Ectodermal cell (in vitro differentiated cells): ENCODE results near the gene DEFB125. TPM values are rescaled to one million over a fixed set of nuclear protein-coding genes. Genes with fewer than 3 reads are reported as not detected.

ENCODE experiments used
- H3K27ac ChIP-seq: 2 replicates; pipeline ENCODE4 v1.7.0; 2013; ENCODE audit warnings: mild to moderate bottlenecking, low read depth, low read length; ENCODE audit not compliant: insufficient read depth, poor library complexity, severe bottlenecking
- H3K27me3 ChIP-seq: 2 replicates; pipeline ENCODE4 v1.7.0; 2013; ENCODE audit warnings: mild to moderate bottlenecking, low read length; ENCODE audit not compliant: insufficient read depth, control insufficient read depth, poor library complexity, severe bottlenecking
- H3K36me3 ChIP-seq: one replicate; pipeline ENCODE4 v1.7.0; 2013; ENCODE audit warnings: low read length; ENCODE audit not compliant: control insufficient read depth, insufficient read depth
- H3K4me1 ChIP-seq: one replicate; pipeline ENCODE4 v1.7.0; 2013; ENCODE audit warnings: low read length; ENCODE audit not compliant: control insufficient read depth, insufficient read depth
- H3K4me3 ChIP-seq: 2 replicates; pipeline ENCODE4 v1.7.0; 2013; ENCODE audit warnings: low read depth, low read length, control low read depth; ENCODE audit not compliant: insufficient read depth
- H3K9me3 ChIP-seq: 2 replicates; pipeline ENCODE4 v1.7.0; 2013; ENCODE audit warnings: mild to moderate bottlenecking, low read length, moderate library complexity; ENCODE audit not compliant: control insufficient read depth
- WGBS, 2 experiments: methylation state at CpG; one replicate each; pipeline ENCODE4 v1.1.7; 2013; ENCODE audit warnings: missing lambda C conversion rate in 2 of 2; 5-methylcytosine and 5-hydroxymethylcytosine counted together
- polyA plus RNA-seq, 4 experiments: library from polyadenylated mRNA; stranded (reverse); fragments of 50-300 nt; gene quantifications; one replicate each; pipeline ENCODE4 v1.2.3, GENCODE V29; 2013

DEFB125 gene, protein sequence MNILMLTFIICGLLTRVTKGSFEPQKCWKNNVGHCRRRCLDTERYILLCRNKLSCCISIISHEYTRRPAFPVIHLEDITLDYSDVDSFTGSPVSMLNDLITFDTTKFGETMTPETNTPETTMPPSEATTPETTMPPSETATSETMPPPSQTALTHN
- polyA plus RNA-seq (2013, experiment 1 of 4), result not detected
- not detected for polyA plus RNA-seq (2013, experiment 2 of 4)
- polyA plus RNA-seq (2013, experiment 3 of 4), result not detected
- polyA plus RNA-seq (2013, experiment 4 of 4), result not detected

GRCh38 chr20:87401-87800 lies at the start of gene DEFB125:
DEFB125 (plus strand) TSS chr20:87672; CDS start chr20:87710, 38 bp downstream.
- Histone ChIP-seq H3K4me1 (no peaks in the 10 kb centered on the region), H3K36me3 (no peaks in the 10 kb centered on the region), H3K27ac (no peak within 1 kb of the TSS), H3K4me3 (no peak within 1 kb of the TSS), H3K9me3 (peaks cover 2% of the 10 kb centered on the region), H3K27me3 (no peaks in the 10 kb centered on the region)
- WGBS, 2 experiments, result 80 to 81% methylated on average over 3 of the region's 3 CpGs

- Histone ChIP-seq H3K36me3 (no peaks in the 10 kb centered on the region), H3K4me3 (no peak overlapping the region)
Observed at GRCh38 chr20:60035-60918, 27.2 kb upstream of the DEFB125 start.

DNA sequence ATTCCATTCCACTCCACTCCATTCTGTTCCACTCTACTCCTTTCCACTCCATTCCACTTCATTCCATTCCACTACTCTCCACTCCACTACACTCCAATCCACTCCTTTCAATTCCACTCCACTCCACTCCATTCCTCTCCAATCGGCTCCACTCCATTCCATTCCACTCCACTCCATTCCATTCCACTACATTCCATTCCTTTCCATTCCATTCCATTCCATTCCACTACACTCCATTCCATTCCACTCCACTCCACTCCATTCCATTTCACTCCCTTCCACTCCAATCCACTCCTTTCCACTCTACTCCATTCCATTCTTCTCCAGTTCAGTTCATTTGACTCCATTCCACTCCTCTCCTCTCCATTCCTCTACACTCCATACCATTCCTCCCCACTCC lies 26.2 kb upstream of the DEFB125 start:
- no peaks in the 10 kb centered on the region for H3K36me3 ChIP-seq
- H3K9me3 ChIP-seq, result no peaks in the 10 kb centered on the region
- WGBS, 2 experiments, result 87 to 89% methylated on average over 1 of the region's 1 CpG
- no peaks in the 10 kb centered on the region for H3K4me1 ChIP-seq
- H3K27me3 ChIP-seq, result no peaks in the 10 kb centered on the region
- H3K4me3 ChIP-seq, result no peak overlapping the region
- H3K27ac ChIP-seq, result no peak overlapping the region

More at GRCh38 chr20:60035-60918, 27.2 kb upstream of the DEFB125 start:
- H3K27me3 ChIP-seq, result no peaks in the 10 kb centered on the region
- WGBS, 2 experiments, result 65 to 71% methylated on average over 6 of the region's 6 CpGs
- no peaks in the 10 kb centered on the region for H3K9me3 ChIP-seq
- H3K4me1 ChIP-seq, result no peaks in the 10 kb centered on the region
- H3K27ac ChIP-seq, result no peak overlapping the region

DNA sequence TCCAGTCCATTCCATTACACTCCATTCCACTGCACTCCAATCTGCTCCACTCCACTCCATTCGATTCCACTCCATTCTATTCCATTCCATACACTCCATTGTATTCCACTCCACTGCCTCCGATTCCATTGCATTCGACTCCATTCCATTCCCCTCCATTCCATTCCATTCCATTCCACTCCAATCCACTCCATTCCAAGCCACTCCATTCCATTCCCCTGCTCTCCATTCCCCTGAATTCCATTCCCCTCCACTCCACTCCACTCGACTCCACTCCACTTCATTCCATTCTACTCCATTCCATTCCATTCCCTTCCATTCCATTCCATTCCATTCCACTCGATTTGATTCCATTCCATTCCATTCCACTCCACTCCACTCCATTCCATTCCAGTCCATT lies 25.7 kb upstream of the DEFB125 start:
- H3K4me3 ChIP-seq, result no peak overlapping the region
- H3K27me3 ChIP-seq, result no peaks in the 10 kb centered on the region
- 79 to 80% methylated on average over 5 of the region's 5 CpGs for WGBS, 2 experiments
- no peaks in the 10 kb centered on the region for H3K36me3 ChIP-seq
- H3K4me1 ChIP-seq, result no peaks in the 10 kb centered on the region
- no peak overlapping the region for H3K27ac ChIP-seq
- H3K9me3 ChIP-seq, result peaks cover 2% of the 10 kb centered on the region

- Histone ChIP-seq H3K9me3 (peaks cover 4% of the 10 kb centered on the region), H3K27me3 (no peaks in the 10 kb centered on the region), H3K27ac (no peak overlapping the region), H3K4me1 (no peaks in the 10 kb centered on the region), H3K36me3 (no peaks in the 10 kb centered on the region), H3K4me3 (no peak overlapping the region)
- WGBS, 2 experiments, result 84 to 85% methylated on average over 3 of the region's 3 CpGs
Observed at GRCh38 chr20:62487-62886, 25.0 kb upstream of the DEFB125 start.

GRCh38 chr20:64026-64603 lies 23.4 kb upstream of the DEFB125 start:
- Histone ChIP-seq H3K27ac (no peak overlapping the region), H3K36me3 (no peaks in the 10 kb centered on the region), H3K9me3 (peaks cover 4% of the 10 kb centered on the region), H3K4me3 (no peak overlapping the region), H3K27me3 (no peaks in the 10 kb centered on the region), H3K4me1 (no peaks in the 10 kb centered on the region)
- 87 to 94% methylated on average over 3 of the region's 3 CpGs for WGBS, 2 experiments

DNA sequence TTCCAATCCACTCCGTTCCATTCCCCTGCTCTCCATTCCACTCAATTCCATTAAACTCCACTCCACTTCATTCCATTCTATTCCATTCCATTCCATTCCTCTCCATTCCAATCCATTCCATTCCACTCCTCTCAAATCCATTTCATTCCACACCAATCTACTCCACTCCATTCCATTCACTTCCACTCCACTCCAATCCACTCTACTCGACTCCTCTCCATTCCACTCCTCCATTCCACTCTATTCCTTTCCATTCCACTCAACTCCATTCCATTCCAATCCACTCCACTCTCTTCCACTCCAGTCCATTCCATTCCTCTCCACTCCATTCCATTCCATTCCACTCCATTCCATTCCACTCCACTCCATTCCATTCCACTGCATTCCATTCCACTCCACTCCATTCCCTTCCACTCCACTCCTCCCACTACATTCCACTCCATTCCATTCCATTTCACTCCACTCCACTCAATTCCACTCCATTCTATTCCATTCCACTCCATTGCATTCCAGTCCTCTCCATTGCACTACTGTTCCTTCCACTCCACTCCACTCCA lies 22.6 kb upstream of the DEFB125 start:
- Histone ChIP-seq H3K27me3 (no peaks in the 10 kb centered on the region), H3K4me1 (no peaks in the 10 kb centered on the region), H3K36me3 (no peaks in the 10 kb centered on the region), H3K4me3 (no peak overlapping the region), H3K9me3 (peaks cover 4% of the 10 kb centered on the region), H3K27ac (no peak overlapping the region)
- WGBS, 2 experiments, result 82% methylated on average over 2 of the region's 2 CpGs

DNA sequence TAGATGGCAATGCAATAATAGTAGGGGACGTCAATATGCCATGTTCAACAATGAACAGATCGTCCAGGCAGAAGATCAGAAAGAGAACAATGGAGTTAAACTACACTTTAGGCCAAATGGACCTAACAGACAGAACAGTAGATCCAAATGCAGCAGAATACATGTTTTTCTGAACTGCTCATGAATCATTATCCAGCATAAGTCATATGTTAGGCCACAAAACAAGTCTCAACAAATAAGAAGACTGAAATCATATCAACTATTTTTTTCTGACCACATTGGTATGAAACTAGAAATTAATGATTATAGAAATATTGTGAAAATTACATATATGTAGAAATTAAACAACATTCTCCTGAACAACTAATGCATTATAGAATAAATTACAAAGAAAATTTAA lies 10.2 kb upstream of the DEFB125 start:
- H3K9me3 ChIP-seq, result no peaks in the 10 kb centered on the region
- H3K36me3 ChIP-seq, result no peaks in the 10 kb centered on the region
- H3K27ac ChIP-seq, result no peak overlapping the region
- H3K4me3 ChIP-seq, result no peak overlapping the region
- WGBS, 2 experiments, result 71 to 77% methylated on average over 2 of the region's 2 CpGs
- no peaks in the 10 kb centered on the region for H3K27me3 ChIP-seq
- H3K4me1 ChIP-seq, result no peaks in the 10 kb centered on the region

DNA sequence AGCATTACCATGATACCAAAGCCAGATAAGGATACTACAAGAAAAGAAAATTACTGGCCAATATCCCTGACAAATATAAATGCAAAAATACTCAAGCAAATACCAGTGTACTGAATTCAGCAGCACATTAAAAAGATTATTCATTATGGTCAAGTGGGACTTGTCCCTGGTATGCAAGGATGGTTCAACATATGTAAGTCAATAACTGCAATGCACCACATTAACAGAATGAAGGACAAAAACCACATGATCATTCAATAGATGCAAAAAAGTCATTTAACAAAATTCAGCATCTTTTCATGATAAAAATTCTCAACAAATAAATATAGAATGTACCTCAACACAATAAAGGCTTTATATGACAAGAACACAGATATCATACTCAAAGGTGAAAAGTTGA lies 9.1 kb upstream of the DEFB125 start:
- H3K27me3 ChIP-seq, result no peaks in the 10 kb centered on the region
- no peak overlapping the region for H3K4me3 ChIP-seq
- no peaks in the 10 kb centered on the region for H3K4me1 ChIP-seq
- no peaks in the 10 kb centered on the region for H3K36me3 ChIP-seq
- H3K27ac ChIP-seq, result no peak overlapping the region
- no peaks in the 10 kb centered on the region for H3K9me3 ChIP-seq

DNA sequence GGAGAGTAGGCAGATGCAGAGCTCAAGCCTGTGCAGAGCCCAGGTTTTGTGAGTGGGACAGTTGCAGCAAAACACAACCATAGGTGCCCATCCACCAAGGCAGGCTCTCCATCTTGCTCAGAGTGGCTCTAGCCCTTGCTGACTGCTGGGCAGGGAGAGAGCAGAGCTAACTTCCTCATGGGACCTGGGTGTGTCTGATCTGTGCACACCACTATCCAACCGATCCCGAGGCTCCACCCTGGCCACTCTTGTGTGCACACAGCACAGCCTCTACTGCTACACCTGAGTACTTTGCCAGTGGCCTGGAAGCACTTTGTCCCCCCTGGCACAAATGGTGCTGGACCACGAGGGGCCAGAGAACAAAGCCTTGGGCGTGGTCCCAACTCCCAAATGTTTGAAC lies 7.9 kb upstream of the DEFB125 start:
- H3K4me3 ChIP-seq, result no peak overlapping the region
- H3K36me3 ChIP-seq, result no peaks in the 10 kb centered on the region
- 83 to 84% methylated on average over 4 of the region's 4 CpGs for WGBS, 2 experiments
- no peaks in the 10 kb centered on the region for H3K4me1 ChIP-seq
- no peaks in the 10 kb centered on the region for H3K9me3 ChIP-seq
- no peak overlapping the region for H3K27ac ChIP-seq
- H3K27me3 ChIP-seq, result no peaks in the 10 kb centered on the region
